ENCODE measurements around the gene FAM171A1. TPM values are rescaled to one million over a fixed set of nuclear protein-coding genes. Genes with fewer than 3 reads are reported as not detected.

Gene FAM171A1
- total RNA-seq, 1 donor from 2014 or later = 8.3 TPM

DNA sequence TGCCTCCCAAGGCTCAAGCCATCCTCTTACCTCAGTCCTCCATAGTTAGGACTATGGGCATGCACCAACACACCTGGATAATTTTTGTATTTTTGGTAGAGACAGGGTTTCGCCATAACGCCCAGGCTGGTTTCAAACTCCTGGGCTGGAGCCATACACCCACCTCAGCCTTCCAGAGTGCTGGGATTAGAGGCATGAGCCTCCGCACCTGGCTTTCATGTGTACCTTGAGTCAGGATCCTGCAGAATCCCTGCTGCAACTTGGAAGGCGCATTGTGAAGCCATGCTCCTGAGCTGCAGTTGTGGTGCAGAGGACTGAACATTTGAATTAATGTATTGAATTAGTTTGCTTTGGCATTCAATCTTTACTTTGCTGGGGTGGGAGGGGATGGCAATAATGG, 173.2 kb downstream of the FAM171A1 start:
- DNase-seq (ENCODE audit: low spot score) = peak; percentile 41
- intact Hi-C loops (cut with DNase I) = no loop called here

DNA sequence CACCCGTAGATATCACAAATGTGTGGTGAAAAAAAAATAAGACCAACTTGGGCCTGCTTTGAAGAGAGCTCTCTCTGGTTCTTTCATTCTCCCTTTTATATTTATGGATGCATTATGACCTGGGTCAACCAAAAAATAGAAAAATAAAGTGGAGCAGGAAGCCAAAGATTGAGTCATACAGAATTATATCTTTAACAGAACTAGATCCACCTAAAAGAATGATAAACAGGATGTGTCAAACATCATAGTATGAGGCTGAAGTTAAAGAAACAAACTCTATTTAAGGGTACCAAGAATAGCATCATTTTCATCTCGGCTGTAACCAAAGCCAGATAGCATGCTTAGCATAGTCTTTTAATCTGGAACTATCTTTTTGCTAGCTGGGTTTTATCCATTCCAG, 173.8 kb downstream of the FAM171A1 start:
- DNase-seq (ENCODE audit: low spot score) = no peak
- intact Hi-C loops (cut with DNase I) = no loop called here

DNA sequence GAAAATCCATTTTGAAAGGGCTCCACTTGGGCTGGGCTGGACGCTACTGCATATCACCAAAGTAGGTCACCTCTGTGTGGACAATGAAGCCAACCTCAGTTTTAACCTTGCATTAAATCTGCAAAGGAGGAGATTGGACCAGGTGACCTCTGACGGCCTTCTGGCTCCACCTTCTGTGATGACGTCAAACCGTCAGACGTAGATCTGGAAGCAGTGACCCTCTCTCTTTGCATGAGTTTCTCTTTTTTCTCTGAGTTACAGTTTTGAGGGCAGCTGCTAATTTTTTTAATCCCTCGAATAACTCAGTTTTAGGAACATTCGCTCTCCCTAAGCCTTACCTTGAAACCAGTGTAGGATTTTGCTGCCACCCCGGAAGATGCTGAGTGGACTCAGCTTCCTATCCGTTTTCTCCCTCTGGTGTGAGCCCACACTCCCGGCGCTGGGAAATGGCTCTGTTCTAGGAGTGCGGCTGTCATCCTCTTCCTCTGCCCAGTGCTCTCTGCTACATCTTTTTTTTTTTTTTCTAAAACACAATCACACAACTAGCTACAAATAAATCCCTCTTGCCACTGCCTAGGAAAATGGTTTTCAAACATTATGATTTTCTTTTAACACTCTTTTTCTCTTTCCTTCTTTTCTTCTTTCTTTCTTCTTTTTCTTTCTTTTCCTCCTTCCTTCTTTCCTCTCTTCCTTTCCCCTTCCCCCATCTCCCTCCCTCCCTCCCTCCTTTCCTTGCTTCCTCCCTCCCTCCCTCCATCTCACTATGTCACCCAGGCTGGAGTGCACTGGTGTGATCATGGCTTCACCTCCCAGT, 174.9 kb downstream of the FAM171A1 start:
- intact Hi-C loops (cut with DNase I) = no loop called here
- DNase-seq (ENCODE audit: low spot score) = peak; percentile 49

DNA sequence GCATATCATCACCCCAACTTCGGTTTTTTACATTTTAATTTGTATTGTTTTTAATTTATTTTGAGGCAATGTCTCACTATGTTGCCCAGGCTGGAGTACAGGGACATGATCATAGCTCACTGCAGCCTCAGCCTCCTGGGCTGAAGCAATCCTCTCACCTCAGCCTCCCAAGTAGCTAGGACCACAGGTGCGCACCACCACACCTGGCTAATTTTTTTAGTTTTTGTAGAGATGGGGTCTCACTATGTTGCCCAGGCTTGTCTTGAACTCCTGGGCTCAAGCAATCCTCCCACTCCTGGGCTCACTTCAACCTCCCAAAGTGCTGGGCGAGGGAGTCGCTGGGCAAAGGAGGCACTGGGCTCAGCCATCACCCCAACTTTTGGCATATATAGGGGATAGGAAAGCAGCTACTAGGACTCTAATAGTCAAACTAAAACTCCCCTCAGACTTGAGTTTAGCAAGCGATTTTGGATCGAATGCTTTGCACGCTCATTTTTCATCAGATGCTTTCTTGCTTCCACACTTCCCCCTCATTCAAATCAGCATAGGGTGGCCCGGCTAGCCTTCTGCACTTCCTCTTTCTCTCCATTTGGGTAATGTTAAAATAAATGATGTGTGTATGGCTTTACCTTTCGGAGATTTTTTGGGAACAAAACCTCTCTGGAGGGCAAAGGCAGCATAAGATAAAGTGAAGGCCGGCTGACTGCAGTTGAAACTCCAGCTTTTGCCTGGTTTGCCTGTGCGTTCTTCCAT, 181.8 kb downstream of the FAM171A1 start:
- no peak for DNase-seq (ENCODE audit: low spot score)
- intact Hi-C loops (cut with DNase I) = no loop called here

DNA sequence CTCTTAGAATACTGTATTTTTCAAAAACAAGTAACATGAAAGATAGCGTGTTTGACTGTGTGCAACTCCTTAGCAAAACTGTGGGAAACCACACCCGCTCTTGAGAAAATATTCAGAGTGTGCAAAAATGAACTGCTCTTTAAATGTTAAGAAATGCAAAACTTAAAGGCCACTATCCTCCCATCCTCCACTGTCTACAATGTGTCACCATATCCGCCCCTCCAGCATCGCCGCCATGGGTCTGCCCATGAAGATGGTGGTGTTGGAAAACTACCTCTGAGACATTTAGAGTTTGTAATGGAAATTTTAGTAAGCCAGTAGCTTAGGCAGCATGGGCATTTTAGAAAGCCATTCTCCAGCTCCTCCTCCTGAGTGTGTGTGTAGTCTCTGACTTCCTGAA, 182.5 kb downstream of the FAM171A1 start:
- intact Hi-C loops (cut with DNase I) = no loop called here
- DNase-seq (ENCODE audit: low spot score) = no peak

DNA sequence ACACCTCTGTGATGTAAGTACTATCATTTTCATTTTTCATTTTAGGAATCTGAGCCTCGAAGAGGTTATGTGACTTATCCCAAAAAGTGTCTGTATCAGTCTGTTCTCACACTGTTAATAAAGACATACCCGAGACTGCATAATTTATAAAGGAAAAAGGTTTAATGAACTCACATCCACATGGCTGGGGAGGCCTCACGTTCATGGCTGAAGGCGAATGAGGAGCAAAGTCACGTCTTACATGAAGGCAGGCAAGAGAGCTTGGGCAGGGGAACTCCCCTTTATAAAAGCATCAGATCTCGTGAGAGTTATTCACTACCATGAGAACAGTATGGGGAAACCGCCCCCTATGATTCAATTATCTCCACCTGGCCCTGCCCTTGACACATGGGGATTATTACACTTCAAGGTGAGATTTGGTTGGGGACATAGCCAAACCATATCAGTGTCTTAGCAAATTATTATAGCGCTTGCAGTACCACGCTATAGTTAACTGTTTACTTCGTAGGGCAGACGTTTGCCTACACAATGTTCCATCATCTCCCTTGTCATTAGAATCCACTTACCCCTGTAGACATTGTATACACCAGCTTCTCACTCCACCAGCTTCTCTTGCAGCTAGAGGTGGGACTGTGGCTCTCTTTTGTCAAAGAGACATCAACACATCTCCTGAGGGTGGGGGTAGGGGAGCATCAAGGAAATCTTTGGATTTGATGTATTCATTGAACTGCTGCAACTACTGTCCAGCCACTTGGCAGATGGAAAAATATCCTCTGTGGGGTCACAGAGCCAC, 187.2 kb downstream of the FAM171A1 start:
- no peak for DNase-seq (ENCODE audit: low spot score)
- intact Hi-C loops (cut with DNase I) = no loop called here

DNA sequence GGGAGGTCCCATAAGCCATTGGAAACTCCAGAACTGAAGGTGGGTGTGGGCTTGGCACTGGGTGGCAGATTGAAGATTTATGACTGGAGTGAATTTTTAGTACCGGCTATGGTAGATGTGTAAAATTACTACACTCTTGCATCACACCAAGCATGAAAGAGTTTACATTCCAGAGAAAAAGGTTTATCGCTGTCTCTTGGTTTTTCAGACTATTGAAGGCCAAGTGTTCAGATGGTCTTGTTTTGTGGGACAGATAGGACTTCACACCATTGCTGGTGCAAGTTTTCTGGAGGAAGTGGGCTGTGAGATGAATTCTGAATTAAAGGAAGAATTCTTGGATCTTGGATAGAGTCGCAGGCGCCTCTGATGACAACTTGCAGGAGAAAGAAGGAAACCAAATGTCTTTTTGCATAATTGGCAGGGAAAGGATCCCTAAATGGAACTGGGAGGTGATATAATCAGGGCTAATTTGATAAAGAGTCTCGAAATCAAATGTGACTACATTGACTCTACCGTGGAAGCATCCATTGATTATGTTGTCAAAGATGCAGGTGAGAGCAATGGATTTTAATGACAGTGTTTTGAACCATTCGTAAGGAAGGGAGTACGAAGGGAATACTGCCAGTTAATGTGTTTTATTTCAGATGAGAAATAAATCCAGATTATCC, 188.4 kb downstream of the FAM171A1 start:
- DNase-seq (ENCODE audit: low spot score) = no peak
- intact Hi-C loops (cut with DNase I) = no loop called here

DNA sequence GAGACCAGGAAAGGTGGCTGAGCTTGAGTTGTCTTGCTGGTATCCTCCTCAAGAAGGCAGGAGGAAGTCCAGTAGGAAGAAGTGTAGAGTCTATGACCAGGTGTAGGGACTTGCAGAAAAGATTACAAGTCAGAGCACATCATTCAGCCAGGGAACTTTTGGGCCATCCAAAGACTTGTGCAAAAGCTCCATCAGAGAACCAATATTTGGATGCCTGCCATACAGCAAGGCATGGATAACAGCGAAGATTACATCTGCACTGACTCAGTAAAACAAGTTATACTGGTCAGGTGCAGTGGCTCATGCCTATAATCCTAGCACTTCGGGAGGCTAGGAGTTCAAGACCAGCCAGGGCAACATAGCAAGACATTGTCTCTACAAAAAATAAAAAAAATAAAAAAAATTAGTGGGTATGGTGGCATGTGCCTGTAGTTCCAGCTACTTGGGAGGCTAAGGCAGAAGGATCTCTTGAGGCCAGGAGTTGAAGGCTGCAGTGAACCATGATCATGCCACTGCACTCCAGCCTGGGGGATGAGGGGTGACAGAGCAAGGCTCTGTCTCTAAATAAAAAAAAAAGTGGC, 189.4 kb downstream of the FAM171A1 start:
- no peak for DNase-seq (ENCODE audit: low spot score)
- intact Hi-C loops (cut with DNase I) = no loop called here

DNA sequence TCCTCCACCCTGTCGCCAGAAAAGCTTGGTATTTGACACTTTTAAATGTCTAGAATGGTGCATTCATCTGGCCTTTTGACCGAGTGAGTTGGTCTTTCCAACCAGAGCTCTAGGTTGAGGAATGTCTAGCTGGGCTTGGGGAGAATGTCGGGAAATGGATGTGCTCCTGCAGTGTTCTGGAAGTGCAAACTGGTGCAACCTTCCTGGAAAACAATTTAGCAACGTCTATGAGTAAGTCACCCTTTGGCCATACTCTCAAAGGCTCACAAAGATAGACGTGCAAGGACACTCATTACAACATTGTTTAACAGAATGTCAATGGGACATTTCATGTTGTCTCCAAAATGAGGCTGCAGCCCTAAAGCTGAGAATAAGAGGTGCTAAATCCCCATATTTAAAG, 190.4 kb downstream of the FAM171A1 start:
- no peak for DNase-seq (ENCODE audit: low spot score)
- intact Hi-C loops (cut with DNase I) = no loop called here

DNA sequence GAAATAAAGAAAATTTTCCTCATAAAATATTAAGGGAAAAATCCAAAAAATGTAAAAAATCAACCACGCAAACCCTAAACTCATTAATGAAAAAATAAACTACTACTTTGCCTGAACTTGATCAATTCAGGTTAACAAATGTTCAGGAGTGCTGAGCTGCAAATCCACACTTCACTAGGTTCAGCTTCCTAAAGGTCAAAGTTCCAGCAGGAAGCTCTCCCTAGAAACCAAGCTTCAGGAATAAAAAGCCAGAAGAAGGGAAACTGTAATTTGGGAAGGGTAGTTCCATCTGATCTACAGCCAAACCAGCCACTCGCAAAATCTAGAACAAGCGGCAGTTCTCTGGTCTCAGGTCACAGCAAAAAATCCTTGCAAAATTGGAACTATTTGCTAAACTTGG, 194.8 kb downstream of the FAM171A1 start:
- intact Hi-C loops (cut with DNase I) = no loop called here

DNA sequence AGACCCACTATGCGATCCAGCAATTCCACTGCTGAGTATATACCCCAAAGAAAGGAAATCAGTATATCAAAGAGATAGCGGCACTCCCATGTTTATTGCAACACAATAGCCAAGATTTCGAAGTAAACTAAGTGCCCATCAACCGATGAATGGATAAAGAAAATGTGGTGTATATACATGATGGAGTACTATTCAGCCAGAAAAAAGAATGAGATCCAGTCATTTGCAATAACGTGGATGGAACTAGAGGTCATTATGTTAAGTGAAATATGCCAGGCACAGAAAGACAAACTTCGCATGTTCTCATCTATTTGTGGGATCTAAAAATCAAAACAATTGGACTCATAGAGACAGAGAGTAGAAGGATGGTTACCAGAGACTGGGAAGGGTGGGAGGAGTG, 195.5 kb downstream of the FAM171A1 start:
- intact Hi-C loops (cut with DNase I) = no loop called here
- no peak for DNase-seq (ENCODE audit: low spot score)

More for the DNA sequence above, 194.8 kb downstream of the FAM171A1 start:
- no peak for DNase-seq (ENCODE audit: low spot score)

DNA sequence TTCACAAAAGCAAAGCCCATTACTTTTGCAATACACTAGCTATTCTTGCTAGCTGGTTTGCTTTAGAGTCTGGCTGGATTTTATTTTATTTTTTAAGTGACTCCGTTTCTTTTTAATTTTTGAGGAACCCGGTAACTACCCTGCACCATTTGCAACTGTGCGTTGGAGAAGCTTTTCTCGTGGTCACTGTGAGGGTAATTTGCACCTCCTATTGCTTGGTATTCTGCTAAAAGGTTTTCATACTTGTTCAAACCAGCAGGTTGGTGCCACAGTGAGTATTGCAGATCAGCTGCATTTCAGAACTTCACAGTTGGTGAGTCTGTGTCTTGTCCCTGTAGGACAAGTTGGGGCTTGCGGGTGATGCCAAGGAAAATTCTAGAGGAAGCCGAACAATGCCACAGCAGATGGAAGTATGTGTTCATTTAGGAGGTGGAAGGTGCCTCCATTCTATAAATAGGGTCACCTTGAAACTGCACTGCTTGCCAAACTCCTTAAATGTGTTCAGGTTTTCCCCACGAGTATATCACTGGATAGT, 198.7 kb downstream of the FAM171A1 start:
- DNase-seq (ENCODE audit: low spot score) = no peak
- intact Hi-C loops (cut with DNase I) = no loop called here

DNA sequence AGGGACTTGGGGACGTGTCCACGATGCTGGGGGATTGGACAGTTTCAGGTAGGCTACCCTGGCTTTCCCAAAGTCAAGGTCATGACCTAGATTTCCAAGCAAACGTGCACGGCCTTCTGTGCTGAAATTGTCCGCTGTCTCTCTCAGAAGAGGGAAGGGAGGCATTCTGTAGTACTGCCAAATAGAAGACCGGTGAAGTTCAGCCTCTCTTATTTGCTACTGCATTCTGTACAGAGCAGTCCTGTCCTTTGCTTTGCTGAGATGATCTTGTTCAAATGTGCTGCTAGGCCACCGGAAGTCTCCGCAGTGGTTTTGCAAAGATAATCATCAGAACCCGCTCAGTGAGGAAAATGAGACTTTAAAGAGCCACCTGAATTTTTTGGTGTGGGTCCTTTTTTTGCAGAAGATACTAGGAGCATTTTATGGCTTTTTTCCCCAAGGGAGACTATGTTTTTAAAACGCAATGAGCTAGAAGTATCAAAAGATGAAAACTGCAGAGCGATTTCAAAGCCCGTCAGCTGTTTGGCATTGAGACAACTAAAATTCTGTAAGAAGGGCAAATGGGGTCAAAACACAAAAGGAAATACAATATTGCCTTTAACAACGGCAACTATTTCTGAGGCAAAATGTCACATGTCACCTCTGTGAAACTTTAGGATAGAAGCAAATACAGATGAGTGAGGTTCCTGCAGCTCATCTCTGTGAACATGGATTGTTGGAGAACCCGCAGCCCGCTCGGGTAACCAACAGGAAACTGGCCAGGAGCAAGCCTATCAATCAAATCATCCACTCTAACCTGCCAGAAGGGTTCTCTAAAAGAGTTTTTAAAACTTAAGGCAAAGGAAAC, 201.3 kb downstream of the FAM171A1 start:
- intact Hi-C loops (cut with DNase I) = no loop called here
- DNase-seq (ENCODE audit: low spot score) = no peak

DNA sequence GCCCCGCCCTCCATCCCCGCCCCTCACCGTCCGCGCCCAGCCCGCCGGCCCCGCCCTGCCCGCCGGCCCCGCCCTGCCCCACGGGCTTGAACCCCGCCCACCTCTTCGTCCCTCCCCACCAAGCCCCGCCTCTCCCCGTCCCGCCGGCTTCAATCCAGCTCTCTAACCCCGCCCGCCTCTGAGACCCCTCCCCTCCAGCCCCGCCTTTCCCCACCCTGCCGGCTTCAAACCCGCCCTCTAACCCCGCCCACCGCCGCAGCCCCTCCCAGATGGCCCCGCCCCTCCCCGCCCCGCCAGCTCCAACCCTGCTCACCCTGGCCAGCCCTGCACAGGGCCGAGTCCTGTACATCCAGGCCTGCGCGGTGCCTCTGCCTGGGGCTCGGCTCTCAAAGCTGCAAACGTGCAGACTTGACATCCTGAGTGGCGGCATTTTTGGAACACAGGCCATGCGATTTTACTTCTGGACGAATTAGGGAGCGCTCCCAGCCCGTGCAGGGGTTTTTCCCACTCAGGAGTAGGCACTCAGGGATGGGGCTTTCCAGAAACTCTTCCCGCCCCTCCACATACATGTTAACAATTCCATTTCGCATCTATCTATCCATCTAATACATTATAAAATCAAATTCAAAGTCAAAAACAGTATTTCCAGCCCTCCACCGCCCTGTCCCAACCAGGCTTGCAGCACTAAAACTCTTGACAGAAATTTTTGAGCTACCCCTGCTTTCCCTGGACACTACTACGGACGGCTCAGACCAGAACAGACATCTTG, 202.1 kb downstream of the FAM171A1 start:
- intact Hi-C loops (cut with DNase I) = no loop called here
- DNase-seq (ENCODE audit: low spot score) = peak; percentile 99

DNA sequence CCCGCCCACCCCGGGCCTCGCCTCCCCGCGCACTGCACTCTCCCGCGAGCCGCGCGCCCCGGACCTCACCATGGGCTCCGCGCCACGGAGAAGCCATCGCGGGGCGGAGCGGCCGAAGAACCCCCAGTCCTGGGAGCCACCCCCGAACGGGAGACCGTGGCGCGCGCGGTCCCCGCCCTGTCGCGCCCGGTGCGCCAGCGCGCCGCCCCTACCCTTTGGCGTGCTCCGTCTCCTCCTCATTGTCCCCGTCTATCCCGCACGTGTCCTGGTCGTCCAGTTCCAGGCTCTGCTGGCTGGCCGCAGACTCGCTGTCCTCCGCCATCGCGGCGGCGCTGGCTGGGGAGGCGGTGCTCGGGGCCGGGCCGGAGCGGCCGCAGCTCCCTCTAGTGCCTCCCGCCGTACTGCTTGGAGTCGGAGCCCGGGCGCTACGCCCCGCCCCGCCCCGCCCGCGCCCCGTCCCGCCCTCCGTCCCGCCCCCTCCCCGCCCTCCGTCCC, 202.8 kb downstream of the FAM171A1 start, which contains the start of gene NMT2:
Gene NMT2 (minus strand): TSS at position 403 of the 495 bp plus-strand sequence. CDS start 81 bp downstream, at position 322.
- peak; percentile 92 for DNase-seq (ENCODE audit: low spot score)
- intact Hi-C loops (cut with DNase I) = no loop called here

DNA sequence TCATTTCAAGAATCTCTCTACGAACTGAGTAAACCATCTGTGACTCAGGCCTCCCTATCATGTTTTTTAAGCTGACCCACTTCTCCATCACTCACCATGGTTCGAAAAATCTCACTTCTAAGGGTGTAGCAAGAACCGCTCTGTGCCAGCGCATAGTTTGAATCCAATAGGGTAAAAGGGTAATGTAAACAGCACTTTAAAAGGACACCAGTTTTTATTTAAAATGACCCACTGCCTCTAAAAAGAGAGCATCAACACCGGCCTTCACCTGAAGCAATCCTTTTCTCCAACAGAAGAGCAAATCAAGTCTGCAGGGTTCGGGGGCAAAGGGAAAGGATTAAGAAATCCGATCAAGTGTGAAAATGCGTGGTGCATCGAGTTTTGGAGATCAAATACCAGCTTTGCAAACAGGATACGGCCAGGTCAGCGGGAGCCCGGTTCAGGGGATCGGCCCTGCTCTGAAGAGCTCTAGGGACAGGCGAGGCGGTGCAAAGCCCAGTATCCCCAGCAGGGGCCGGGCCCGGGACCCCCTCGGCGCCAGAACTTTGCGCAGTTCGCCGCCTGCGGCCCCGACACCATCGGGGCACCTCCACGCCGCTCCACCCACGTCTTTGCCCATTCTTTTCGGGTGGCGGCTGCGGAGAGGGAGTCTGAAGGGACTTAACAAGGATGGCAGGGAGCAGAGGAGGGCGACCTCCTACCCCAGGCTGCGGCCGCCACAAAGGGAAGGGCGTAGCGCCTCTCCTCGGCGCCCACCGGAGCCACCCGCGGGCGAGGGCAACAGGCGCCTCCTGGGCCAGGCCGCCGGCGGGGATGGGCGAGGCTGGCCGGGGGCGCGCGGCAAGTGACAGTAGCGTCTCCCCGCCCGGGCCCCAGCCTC, 203.4 kb downstream of the FAM171A1 start:
- intact Hi-C loops (cut with DNase I) = no loop called here
- DNase-seq (ENCODE audit: low spot score) = peak; percentile 78
